HepG2 (cell line): ENCODE results near the gene ANKHD1. TPM values are rescaled to one million over a fixed set of nuclear protein-coding genes. Genes with fewer than 3 reads are reported as not detected.

ENCODE experiments used
- AHDC1 ChIP-seq: sonication (generic); formaldehyde crosslinking; IDR thresholded peaks from 2 replicates; pipeline ENCODE4 v1.5.1; 2020; ENCODE audit warnings: mild to moderate bottlenecking, missing genetic modification reagents, borderline replicate concordance
- BCLAF1 ChIP-seq: fragments of 450-650 bp; IDR thresholded peaks from 2 replicates; pipeline ENCODE4 v1.6.1; 2017; ENCODE audit warnings: mild to moderate bottlenecking
- DRAP1 ChIP-seq: IDR thresholded peaks from 2 replicates; pipeline ENCODE4 v1.6.1; 2016; ENCODE audit warnings: missing genetic modification reagents, missing compliant biosample characterization
- HNRNPH1 ChIP-seq: fragments of 200-400 bp; formaldehyde crosslinking; optimal IDR thresholded peaks from 2 replicates; pipeline ENCODE3; 2017; ENCODE audit warnings: mild to moderate bottlenecking, low read depth, low read length
- HOXA5 ChIP-seq: sonication (generic); formaldehyde crosslinking; IDR thresholded peaks from 2 replicates; pipeline ENCODE4 v1.4.0; 2020; ENCODE audit warnings: missing genetic modification reagents
- KDM3A ChIP-seq: IDR thresholded peaks from 2 replicates; pipeline ENCODE4 v1.6.1; 2018; ENCODE audit warnings: low read depth, missing compliant biosample characterization
- MAFK ChIP-seq, 2 experiments: IDR thresholded peaks in 1 of 2; conservative IDR thresholded peaks in 1 of 2; 2 replicates each; pipeline ENCODE4 v1.6.1; 2011; ENCODE audit warnings: improper control_type of control experiment in 2 of 2, low read length in 2 of 2
- MAX ChIP-seq: IDR thresholded peaks from 2 replicates; pipeline ENCODE4 v1.6.1; 2012; ENCODE audit warnings: inconsistent platforms
- NR2C2 ChIP-seq: sonication (generic); formaldehyde crosslinking; IDR thresholded peaks from 2 replicates; pipeline ENCODE4 v1.4.0; 2020; ENCODE audit warnings: missing genetic modification reagents, mild to moderate bottlenecking, moderate library complexity, borderline replicate concordance
- RBM22 ChIP-seq: fragments of 200-400 bp; formaldehyde crosslinking; optimal IDR thresholded peaks from 2 replicates; pipeline ENCODE3; 2017; ENCODE audit warnings: mild to moderate bottlenecking, low read length, moderate library complexity
- SPEN ChIP-seq: sonication (generic); formaldehyde crosslinking; IDR thresholded peaks from 2 replicates; pipeline ENCODE4 v1.5.1; 2020; ENCODE audit warnings: low read depth, mild to moderate bottlenecking, missing genetic modification reagents
- TP53 ChIP-seq: sonication (generic); formaldehyde crosslinking; conservative IDR thresholded peaks from 2 replicates; pipeline ENCODE4 v1.4.0; 2020; ENCODE audit warnings: missing genetic modification reagents
- ZBTB14 ChIP-seq: sonication (generic); formaldehyde crosslinking; IDR thresholded peaks from 2 replicates; pipeline ENCODE4 v1.4.0; 2020; ENCODE audit warnings: missing genetic modification reagents
- ZBTB7B ChIP-seq: sonication (generic); formaldehyde crosslinking; IDR thresholded peaks from 2 replicates; pipeline ENCODE4 v1.4.0; 2020; ENCODE audit warnings: missing genetic modification reagents
- ZFP36L2 ChIP-seq: sonication (generic); formaldehyde crosslinking; IDR thresholded peaks from 2 replicates; pipeline ENCODE4 v1.4.0; 2020; ENCODE audit warnings: missing genetic modification reagents
- ZMAT3 ChIP-seq: sonication (generic); formaldehyde crosslinking; conservative IDR thresholded peaks from 2 replicates; pipeline ENCODE4 v1.7.0; 2021; ENCODE audit warnings: missing genetic modification reagents
- ZNF557 ChIP-seq: sonication (generic); formaldehyde crosslinking; IDR thresholded peaks from 2 replicates; pipeline ENCODE4 v1.4.0; 2020; ENCODE audit warnings: missing genetic modification reagents
- ZNF781 ChIP-seq: sonication (generic); formaldehyde crosslinking; IDR thresholded peaks from 2 replicates; pipeline ENCODE4 v1.5.1; 2020; ENCODE audit warnings: borderline replicate concordance, mild to moderate bottlenecking, missing genetic modification reagents; ENCODE audit errors: not compliant biosample characterization
- ZSCAN12 ChIP-seq: sonication (generic); formaldehyde crosslinking; IDR thresholded peaks from 2 replicates; pipeline ENCODE4 v1.9.0; 2021; ENCODE audit warnings: mild to moderate bottlenecking, missing genetic modification reagents
- polyA plus RNA-seq, 8 experiments: library from polyadenylated mRNA; depleted of rRNA in 3 of 8; stranded (reverse) in 7 of 8; unstranded in 1 of 8; fragments of >200 nt; fragmentation: Illumina TruSeq in 4 of 8; extraction: Trizol in 4 of 8; gene quantifications; 2 replicates each; pipeline versions ENCODE4 v1.2.1 to v1.2.3, GENCODE V29; 2011 to 2016; ENCODE audit warnings: low read depth in 4 of 8, missing spikeins in 1 of 8, mixed read lengths in 1 of 8; ENCODE audit not compliant: insufficient read depth in 1 of 8
- total RNA-seq, 5 experiments: library from RNA; depleted of rRNA; stranded (reverse); fragments of >200 nt; fragmentation: Illumina TruSeq; extraction: Trizol; gene quantifications; 2 replicates each; pipeline ENCODE4 v1.2.3, GENCODE V29; 2016; ENCODE audit warnings: low read depth in 1 of 5

ANKHD1 gene
- total and polyA plus RNA-seq, 2 of the 13 experiments (the other 11 are each of a cell fraction or from before 2014, with no cell fraction given): 69.9 to 82.0 TPM

- TF ChIP-seq KDM3A (CRISPR knock-in tag): no peak
- TF ChIP-seq ZNF557: no peak
- TF ChIP-seq DRAP1: peak; percentile 65; the same call in 1 of the 2 replicates
- no peak for TF ChIP-seq TP53 (CRISPR knock-in tag)
- no peak for TF ChIP-seq MAFK (conservative IDR thresholded peaks at IDR 0.05 in 1 of 2, IDR thresholded peaks at IDR 0.05 in 1 of 2; ENCODE audit: low read length in 2 of 2)
- peak; percentile 26 for TF ChIP-seq ZNF781 (CRISPR knock-in tag)
- peak; percentile 37; the same call in 1 of the 2 replicates for TF ChIP-seq ZBTB14 (CRISPR knock-in tag)
- no peak for TF ChIP-seq HNRNPH1
- TF ChIP-seq NR2C2: no peak
- TF ChIP-seq RBM22: no peak
- TF ChIP-seq SPEN (CRISPR knock-in tag): no peak
- TF ChIP-seq MAX: peak; percentile 63
- TF ChIP-seq ZSCAN12 (CRISPR knock-in tag): no peak
- 0 out of 2 replicates have a peak, but pooled peaks have one; percentile 25 for TF ChIP-seq AHDC1
- TF ChIP-seq BCLAF1: no peak
- no peak for TF ChIP-seq ZFP36L2 (CRISPR knock-in tag)
- TF ChIP-seq ZMAT3 (CRISPR knock-in tag): no peak
- TF ChIP-seq HOXA5: peak; percentile 60
- TF ChIP-seq ZBTB7B (CRISPR knock-in tag): peak; percentile 61; the same call in 1 of the 2 replicates
Observed at GRCh38 chr5:140402258-140403074, 833 bp downstream of the ANKHD1 start (continued).
